Activated naive CD4-positive, alpha-beta T cell treated with anti-CD3 and anti-CD28 coated beads, Interleukin-2, amount 50 U/mL, for 24 hours (primary cell): Measurements from ENCODE around the gene OTOF.

ENCODE experiments used
- H3K27ac Mint-ChIP-seq: one replicate; pipeline ENCODE4 v1.8.0; 2021; ENCODE audit warnings: mild to moderate bottlenecking, mixed read lengths
- H3K27me3 Mint-ChIP-seq: one replicate; pipeline ENCODE4 v1.8.0; 2021; ENCODE audit warnings: mixed read lengths
- H3K36me3 Mint-ChIP-seq: one replicate; pipeline ENCODE4 v1.8.0; 2021; ENCODE audit warnings: mixed read lengths
- H3K4me1 Mint-ChIP-seq: one replicate; pipeline ENCODE4 v1.8.0; 2021; ENCODE audit warnings: mixed read lengths
- H3K4me3 Mint-ChIP-seq: one replicate; pipeline ENCODE4 v1.8.0; 2021; ENCODE audit warnings: mild to moderate bottlenecking, mixed read lengths
- H3K9me3 Mint-ChIP-seq: one replicate; pipeline ENCODE4 v1.8.0; 2021; ENCODE audit warnings: mixed read lengths

OTOF gene

GRCh38 chr2:26488463-26489212, 10.7 kb upstream of the OTOF start:
- no peaks in the 10 kb centered on the region for H3K4me1 Mint-ChIP-seq
- H3K27ac Mint-ChIP-seq = no peak overlapping the region
- no peaks in the 10 kb centered on the region for H3K9me3 Mint-ChIP-seq
- H3K36me3 Mint-ChIP-seq = no peaks in the 10 kb centered on the region
- H3K4me3 Mint-ChIP-seq = no peak overlapping the region
- no peaks in the 10 kb centered on the region for H3K27me3 Mint-ChIP-seq

- H3K4me3 Mint-ChIP-seq = no peak overlapping the region
- H3K27me3 Mint-ChIP-seq = no peaks in the 10 kb centered on the region
- H3K36me3 Mint-ChIP-seq = no peaks in the 10 kb centered on the region
- no peaks in the 10 kb centered on the region for H3K9me3 Mint-ChIP-seq
- H3K4me1 Mint-ChIP-seq = no peaks in the 10 kb centered on the region
- H3K27ac Mint-ChIP-seq = no peak overlapping the region
Measured at GRCh38 chr2:26487192-26487591, 9.3 kb upstream of the OTOF start.

DNA sequence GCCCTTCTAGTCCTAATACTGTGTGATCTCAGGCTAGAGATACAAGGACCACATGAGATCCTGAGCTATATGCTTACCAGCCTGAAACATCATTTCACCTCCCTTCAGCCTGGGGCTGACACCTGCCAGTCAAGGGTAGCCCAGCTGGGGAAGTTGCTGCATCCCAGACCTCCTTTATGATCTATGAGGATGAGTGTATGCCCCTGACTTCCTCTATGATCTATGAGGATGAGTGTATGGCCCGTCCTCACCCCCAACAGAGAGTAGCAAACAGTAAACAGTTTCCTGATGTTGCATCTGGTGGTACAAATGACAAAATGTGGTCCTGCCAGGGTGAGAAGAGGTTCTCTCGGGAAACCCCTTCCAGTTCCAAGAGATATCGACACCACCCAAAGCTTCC, 8.9 kb upstream of the OTOF start:
- no peak overlapping the region for H3K27ac Mint-ChIP-seq
- H3K4me1 Mint-ChIP-seq = no peaks in the 10 kb centered on the region
- no peak overlapping the region for H3K4me3 Mint-ChIP-seq
- H3K9me3 Mint-ChIP-seq = no peaks in the 10 kb centered on the region
- no peaks in the 10 kb centered on the region for H3K36me3 Mint-ChIP-seq
- no peaks in the 10 kb centered on the region for H3K27me3 Mint-ChIP-seq

GRCh38 chr2:26485725-26486418, 7.9 kb upstream of the OTOF start:
- Mint-ChIP-seq H3K36me3 (no peaks in the 10 kb centered on the region), H3K27me3 (no peaks in the 10 kb centered on the region), H3K9me3 (no peaks in the 10 kb centered on the region), H3K4me1 (no peaks in the 10 kb centered on the region), H3K4me3 (no peak overlapping the region), H3K27ac (no peak overlapping the region)

- Mint-ChIP-seq H3K4me3 (no peak overlapping the region), H3K27ac (no peak overlapping the region), H3K9me3 (no peaks in the 10 kb centered on the region), H3K4me1 (no peaks in the 10 kb centered on the region), H3K36me3 (no peaks in the 10 kb centered on the region), H3K27me3 (no peaks in the 10 kb centered on the region)
Measured at GRCh38 chr2:26485099-26485498, 7.2 kb upstream of the OTOF start.

- H3K9me3 Mint-ChIP-seq = no peaks in the 10 kb centered on the region
- no peak overlapping the region for H3K27ac Mint-ChIP-seq
- H3K36me3 Mint-ChIP-seq = no peaks in the 10 kb centered on the region
- H3K4me1 Mint-ChIP-seq = no peaks in the 10 kb centered on the region
- H3K27me3 Mint-ChIP-seq = no peaks in the 10 kb centered on the region
- H3K4me3 Mint-ChIP-seq = no peak overlapping the region
Measured at GRCh38 chr2:26484579-26484978, 6.7 kb upstream of the OTOF start.

DNA sequence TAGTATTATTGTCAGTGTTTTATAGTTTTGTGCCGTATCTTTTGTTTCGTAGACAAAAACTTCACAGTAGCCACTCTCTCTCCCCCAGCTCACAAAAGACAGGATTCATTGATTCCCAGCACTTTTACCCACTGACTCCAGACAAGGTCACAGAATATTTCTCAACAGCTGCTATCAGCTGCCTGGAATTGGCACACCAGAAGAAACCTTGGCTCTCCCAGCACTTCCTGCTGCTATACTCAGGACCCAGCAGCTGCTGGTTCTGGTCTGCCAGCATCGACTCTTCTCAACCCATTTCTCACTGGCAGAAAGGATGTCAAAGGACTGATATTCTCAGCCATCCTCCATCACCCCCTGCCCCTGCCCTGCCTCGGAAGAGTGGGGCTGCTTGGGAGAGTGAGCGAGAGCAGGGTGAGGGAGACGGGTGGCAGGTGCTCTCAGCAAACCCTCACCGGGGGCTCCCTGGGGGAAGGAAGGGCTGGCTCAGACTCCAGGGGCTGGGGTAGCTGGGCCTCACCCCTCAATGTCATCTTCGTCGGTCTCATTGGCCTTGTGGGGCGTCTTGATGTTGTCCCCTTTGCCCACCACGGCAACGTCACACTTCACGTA, 6.1 kb upstream of the OTOF start:
- no peaks in the 10 kb centered on the region for H3K36me3 Mint-ChIP-seq
- H3K4me1 Mint-ChIP-seq = no peaks in the 10 kb centered on the region
- no peak overlapping the region for H3K4me3 Mint-ChIP-seq
- no peaks in the 10 kb centered on the region for H3K9me3 Mint-ChIP-seq
- no peaks in the 10 kb centered on the region for H3K27me3 Mint-ChIP-seq
- H3K27ac Mint-ChIP-seq = no peak overlapping the region

DNA sequence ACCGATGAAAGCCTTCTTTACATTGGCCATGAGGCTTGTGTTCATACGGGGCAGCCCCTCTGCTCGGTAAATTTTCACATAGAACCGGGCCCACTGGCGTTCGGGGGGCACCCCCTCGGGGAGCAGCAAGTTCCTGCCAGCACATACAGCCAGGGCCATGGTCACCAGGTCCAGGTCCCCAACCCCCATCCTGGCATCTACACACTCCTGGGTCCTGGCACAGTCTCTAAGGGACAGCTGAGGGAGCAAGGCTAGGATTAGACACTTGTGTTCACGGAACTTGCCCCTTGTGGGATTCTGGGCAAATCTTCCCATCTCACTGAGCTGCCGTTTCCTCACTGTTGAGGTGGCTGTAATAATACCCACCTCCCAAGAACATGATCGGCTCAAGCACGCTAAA, 5.6 kb upstream of the OTOF start:
- no peaks in the 10 kb centered on the region for H3K36me3 Mint-ChIP-seq
- no peak overlapping the region for H3K27ac Mint-ChIP-seq
- no peaks in the 10 kb centered on the region for H3K4me1 Mint-ChIP-seq

DNA sequence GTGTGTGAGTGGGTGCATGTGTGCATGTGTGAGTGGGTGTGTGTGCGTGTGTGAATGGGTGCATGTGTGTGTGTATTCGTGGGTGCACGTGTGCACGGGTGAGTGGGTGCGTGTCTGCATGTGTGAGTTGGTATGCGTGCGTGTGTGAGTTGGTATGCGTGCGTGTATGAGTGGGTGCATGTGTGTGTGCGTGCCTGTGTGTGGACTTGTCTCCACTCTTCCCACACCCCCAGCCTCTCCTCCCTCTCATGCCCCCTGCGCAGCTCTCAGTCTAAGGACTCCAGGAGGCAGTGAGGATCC, 5.1 kb upstream of the OTOF start:
- H3K36me3 Mint-ChIP-seq = no peaks in the 10 kb centered on the region
- no peaks in the 10 kb centered on the region for H3K27me3 Mint-ChIP-seq
- H3K9me3 Mint-ChIP-seq = no peaks in the 10 kb centered on the region
- no peak overlapping the region for H3K27ac Mint-ChIP-seq
- H3K4me1 Mint-ChIP-seq = no peaks in the 10 kb centered on the region
- H3K4me3 Mint-ChIP-seq = no peak overlapping the region

More for the DNA sequence above, 5.6 kb upstream of the OTOF start:
- no peaks in the 10 kb centered on the region for H3K9me3 Mint-ChIP-seq
- no peaks in the 10 kb centered on the region for H3K27me3 Mint-ChIP-seq
- H3K4me3 Mint-ChIP-seq = no peak overlapping the region

GRCh38 chr2:26482211-26483026, 4.5 kb upstream of the OTOF start:
- no peaks in the 10 kb centered on the region for H3K9me3 Mint-ChIP-seq
- H3K27me3 Mint-ChIP-seq = no peaks in the 10 kb centered on the region
- no peak overlapping the region for H3K4me3 Mint-ChIP-seq
- peaks cover 4% of the 10 kb centered on the region for H3K4me1 Mint-ChIP-seq
- no peaks in the 10 kb centered on the region for H3K36me3 Mint-ChIP-seq
- H3K27ac Mint-ChIP-seq = no peak overlapping the region

- Mint-ChIP-seq H3K27me3 (no peaks in the 10 kb centered on the region), H3K36me3 (no peaks in the 10 kb centered on the region), H3K27ac (no peak overlapping the region), H3K4me3 (no peak overlapping the region), H3K4me1 (peaks cover 5% of the 10 kb centered on the region), H3K9me3 (no peaks in the 10 kb centered on the region)
Measured at GRCh38 chr2:26481706-26482105, 3.8 kb upstream of the OTOF start.

- peaks cover 5% of the 10 kb centered on the region for H3K4me1 Mint-ChIP-seq
- H3K36me3 Mint-ChIP-seq = no peaks in the 10 kb centered on the region
- no peak overlapping the region for H3K27ac Mint-ChIP-seq
- H3K9me3 Mint-ChIP-seq = no peaks in the 10 kb centered on the region
- no peak overlapping the region for H3K4me3 Mint-ChIP-seq
- no peaks in the 10 kb centered on the region for H3K27me3 Mint-ChIP-seq
Measured at GRCh38 chr2:26480566-26481423, 2.9 kb upstream of the OTOF start.

DNA sequence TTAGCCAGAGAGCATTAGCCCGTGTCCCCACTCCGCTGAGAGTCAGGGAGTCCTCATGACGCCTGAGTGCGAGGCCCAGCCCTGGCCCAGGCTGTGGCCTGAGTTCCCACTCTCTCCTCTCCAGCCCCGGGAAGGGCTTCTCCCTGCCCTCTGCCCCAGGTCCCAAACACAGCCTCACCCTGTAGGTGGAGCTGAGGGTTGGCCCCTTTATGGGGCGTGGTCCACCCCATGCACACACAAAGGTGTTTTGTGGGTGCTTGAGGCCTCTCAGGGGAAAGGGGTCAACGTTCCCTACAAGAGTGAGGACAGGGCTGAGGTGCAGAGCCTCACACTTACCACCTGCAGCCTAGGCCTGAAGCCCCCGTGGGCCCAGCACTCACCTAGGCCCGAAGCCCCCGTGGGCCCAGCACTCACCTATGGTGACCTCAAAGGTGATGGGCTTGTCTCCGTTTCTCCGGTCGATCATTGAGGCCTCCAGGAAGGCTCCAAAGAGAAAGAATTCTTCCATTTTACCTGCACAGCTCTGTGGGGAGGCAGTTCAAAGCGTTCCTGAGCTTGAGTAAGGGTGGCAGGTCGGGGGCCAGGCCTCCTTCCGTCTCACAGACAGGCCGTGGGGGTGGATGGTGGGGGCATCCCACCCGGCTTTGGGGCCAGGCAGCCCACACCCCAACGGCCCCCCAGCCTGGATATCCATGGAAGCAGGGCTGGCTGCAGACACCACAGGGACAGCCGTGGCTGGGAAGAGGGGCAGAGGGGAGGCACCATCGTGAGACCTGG, 2.1 kb upstream of the OTOF start:
- peaks cover 5% of the 10 kb centered on the region for H3K4me1 Mint-ChIP-seq
- no peaks in the 10 kb centered on the region for H3K9me3 Mint-ChIP-seq
- H3K4me3 Mint-ChIP-seq = no peak overlapping the region
- no peak overlapping the region for H3K27ac Mint-ChIP-seq
- no peaks in the 10 kb centered on the region for H3K36me3 Mint-ChIP-seq
- H3K27me3 Mint-ChIP-seq = no peaks in the 10 kb centered on the region

- Mint-ChIP-seq H3K4me1 (peaks cover 5% of the 10 kb centered on the region), H3K27me3 (no peaks in the 10 kb centered on the region), H3K4me3 (no peak overlapping the region), H3K9me3 (no peaks in the 10 kb centered on the region), H3K27ac (no peak overlapping the region), H3K36me3 (no peaks in the 10 kb centered on the region)
Measured at GRCh38 chr2:26479131-26479788, 1.3 kb upstream of the OTOF start.
